ENCODE data around the gene KIAA1671. TPM values are rescaled to one million over a fixed set of nuclear protein-coding genes. Genes with fewer than 3 reads are reported as not detected.

Gene KIAA1671
- polyA plus RNA-seq, 3 donors: not detected

DNA sequence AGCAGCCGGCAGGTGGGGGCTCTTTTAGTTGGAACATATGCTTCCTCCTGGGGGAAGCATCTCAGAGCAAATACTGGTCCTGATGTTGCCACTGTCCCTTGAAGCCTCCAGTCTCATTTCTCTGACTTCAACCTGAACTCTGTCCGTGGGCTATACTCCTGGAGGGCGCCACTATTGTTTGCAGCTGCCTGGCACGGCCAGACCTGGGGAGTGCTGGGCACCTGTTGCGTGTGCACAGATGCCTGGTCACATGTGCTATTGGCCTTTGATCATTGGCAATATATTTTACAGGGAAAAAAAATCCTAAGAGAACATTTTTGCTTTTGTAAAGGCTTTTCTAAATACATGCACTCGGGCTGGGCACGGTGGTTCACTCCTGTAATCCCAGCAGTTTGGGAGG lies 24.2 kb upstream of the KIAA1671 start:
- H3K79me2 ChIP-seq (ENCODE audit: insufficient read depth, low read length): no peaks in the 10 kb centered on the region
- H3K36me3 Mint-ChIP-seq: no peaks in the 10 kb centered on the region
- peaks cover 8 to 20% (median 20%) of the 10 kb centered on the region in 3 donors for H3K27me3 Mint-ChIP-seq (ENCODE audit: low read depth in 3 of 3)
- peaks cover 0 to 6% (median 2%) of the 10 kb centered on the region in 7 donors for H3K9me3 Mint-ChIP-seq
- H3K9me3 ChIP-seq (replicated peaks in 1 of 2; ENCODE audit: control insufficient read depth in 1 of 2, insufficient read depth in 1 of 2, low read length in 2 of 2): no peaks in the 10 kb centered on the region
- no peak overlapping the region for H2AFZ ChIP-seq (ENCODE audit: insufficient read depth, low read depth, low read length, poor library complexity, severe bottlenecking)
- H3K27ac ChIP-seq (ENCODE audit: low read depth in 1 of 2, low read length in 2 of 2): no peak overlapping the region
- no peaks in the 10 kb centered on the region for H3K27me3 ChIP-seq (ENCODE audit: control insufficient read depth in 2 of 2, insufficient read depth in 2 of 2, low read length in 2 of 2)
- H3K4me3 ChIP-seq (replicated peaks in 1 of 3; ENCODE audit: low read depth in 2 of 3, low read length in 3 of 3): no peak overlapping the region
- TF ChIP-seq, protein P1, sequence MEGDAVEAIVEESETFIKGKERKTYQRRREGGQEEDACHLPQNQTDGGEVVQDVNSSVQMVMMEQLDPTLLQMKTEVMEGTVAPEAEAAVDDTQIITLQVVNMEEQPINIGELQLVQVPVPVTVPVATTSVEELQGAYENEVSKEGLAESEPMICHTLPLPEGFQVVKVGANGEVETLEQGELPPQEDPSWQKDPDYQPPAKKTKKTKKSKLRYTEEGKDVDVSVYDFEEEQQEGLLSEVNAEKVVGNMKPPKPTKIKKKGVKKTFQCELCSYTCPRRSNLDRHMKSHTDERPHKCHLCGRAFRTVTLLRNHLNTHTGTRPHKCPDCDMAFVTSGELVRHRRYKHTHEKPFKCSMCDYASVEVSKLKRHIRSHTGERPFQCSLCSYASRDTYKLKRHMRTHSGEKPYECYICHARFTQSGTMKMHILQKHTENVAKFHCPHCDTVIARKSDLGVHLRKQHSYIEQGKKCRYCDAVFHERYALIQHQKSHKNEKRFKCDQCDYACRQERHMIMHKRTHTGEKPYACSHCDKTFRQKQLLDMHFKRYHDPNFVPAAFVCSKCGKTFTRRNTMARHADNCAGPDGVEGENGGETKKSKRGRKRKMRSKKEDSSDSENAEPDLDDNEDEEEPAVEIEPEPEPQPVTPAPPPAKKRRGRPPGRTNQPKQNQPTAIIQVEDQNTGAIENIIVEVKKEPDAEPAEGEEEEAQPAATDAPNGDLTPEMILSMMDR (IDR thresholded peaks at IDR 0.05): no peak
- 93% methylated on average over 5 of the region's 7 CpGs for WGBS (ENCODE audit: insufficient coverage)
- H3K9ac ChIP-seq (ENCODE audit: insufficient read depth, low read length, poor library complexity, severe bottlenecking): no peak overlapping the region
- no peak overlapping the region for H3K4me3 Mint-ChIP-seq
- no peak for DNase-seq
- intact Hi-C loops (cut with micrococcal nuclease): no loop called here
- no peaks in the 10 kb centered on the region for H3K4me1 Mint-ChIP-seq
- H3K4me1 ChIP-seq (ENCODE audit: control insufficient read depth in 1 of 2, insufficient read depth in 2 of 2, low read length in 2 of 2): no peaks in the 10 kb centered on the region
- no peak overlapping the region for H3K27ac Mint-ChIP-seq
- H3K4me2 ChIP-seq (replicated peaks; ENCODE audit: extremely low read depth, low read length, poor library complexity, severe bottlenecking): no peak overlapping the region
- no peaks in the 10 kb centered on the region for H3K36me3 ChIP-seq (replicated peaks in 1 of 2; ENCODE audit: control insufficient read depth in 1 of 2, insufficient read depth in 2 of 2, low read length in 2 of 2)
- H4K20me1 ChIP-seq (ENCODE audit: insufficient read depth, low read length): no peaks in the 10 kb centered on the region

DNA sequence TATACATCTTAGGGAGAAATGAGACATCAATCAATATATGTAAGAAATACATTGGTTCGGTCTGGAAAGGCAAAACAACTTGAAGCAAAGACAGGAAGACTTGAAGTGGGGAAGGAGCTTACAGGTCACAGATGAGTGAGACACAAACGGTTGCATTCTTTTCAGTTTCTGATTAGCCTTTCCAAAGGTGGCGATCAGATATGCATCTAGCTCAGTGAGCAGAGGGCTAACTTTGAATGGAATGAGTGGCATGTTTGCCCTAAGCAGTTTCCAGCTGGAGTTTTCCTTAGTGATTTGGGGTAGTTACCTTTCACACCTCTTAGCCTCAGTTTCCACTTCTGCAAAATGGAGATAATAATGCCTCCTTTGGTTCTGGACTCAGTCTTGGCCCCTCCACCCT lies 21.8 kb upstream of the KIAA1671 start:
- H3K9me3 ChIP-seq (replicated peaks in 1 of 2; ENCODE audit: control insufficient read depth in 1 of 2, insufficient read depth in 1 of 2, low read length in 2 of 2): no peaks in the 10 kb centered on the region
- no peak overlapping the region for H3K27ac ChIP-seq (ENCODE audit: low read depth in 1 of 2, low read length in 2 of 2)
- no peaks in the 10 kb centered on the region for H3K36me3 ChIP-seq (replicated peaks in 1 of 2; ENCODE audit: control insufficient read depth in 1 of 2, insufficient read depth in 2 of 2, low read length in 2 of 2)
- peaks cover 8 to 17% (median 14%) of the 10 kb centered on the region in 3 donors for H3K27me3 Mint-ChIP-seq (ENCODE audit: low read depth in 3 of 3)
- peaks cover 0 to 6% (median 2%) of the 10 kb centered on the region in 7 donors for H3K9me3 Mint-ChIP-seq
- no peaks in the 10 kb centered on the region for H3K4me1 Mint-ChIP-seq
- DNase-seq: no peak
- no peak overlapping the region for H2AFZ ChIP-seq (ENCODE audit: insufficient read depth, low read depth, low read length, poor library complexity, severe bottlenecking)
- H3K27ac Mint-ChIP-seq: no peak overlapping the region
- intact Hi-C loops (cut with micrococcal nuclease): loop anchor here in 1 of 2 donors (10.0 kb wide), 1 partner anchor 124 kb away; no protein-coding TSS in a partner anchor
- H3K27me3 ChIP-seq (ENCODE audit: control insufficient read depth in 2 of 2, insufficient read depth in 2 of 2, low read length in 2 of 2): no peaks in the 10 kb centered on the region
- H3K4me3 Mint-ChIP-seq: no peak overlapping the region
- no peaks in the 10 kb centered on the region for H3K36me3 Mint-ChIP-seq
- no peaks in the 10 kb centered on the region for H4K20me1 ChIP-seq (ENCODE audit: insufficient read depth, low read length)
- H3K4me1 ChIP-seq (ENCODE audit: control insufficient read depth in 1 of 2, insufficient read depth in 2 of 2, low read length in 2 of 2): no peaks in the 10 kb centered on the region
- H3K4me3 ChIP-seq (replicated peaks in 1 of 3; ENCODE audit: low read depth in 2 of 3, low read length in 3 of 3): no peak overlapping the region
- TF ChIP-seq, protein P1 (IDR thresholded peaks at IDR 0.05): no peak
- WGBS (ENCODE audit: insufficient coverage): 75% methylated on average over 2 of the region's 3 CpGs
- H3K4me2 ChIP-seq (replicated peaks; ENCODE audit: extremely low read depth, low read length, poor library complexity, severe bottlenecking): no peak overlapping the region
- no peaks in the 10 kb centered on the region for H3K79me2 ChIP-seq (ENCODE audit: insufficient read depth, low read length)
- no peak overlapping the region for H3K9ac ChIP-seq (ENCODE audit: insufficient read depth, low read length, poor library complexity, severe bottlenecking)

Measured in CD14-positive monocyte (primary cell).